Spleen (tissue), 11 donors: ENCODE measurements around the gene CFAP57. TPM values are rescaled to one million over a fixed set of nuclear protein-coding genes. Genes with fewer than 3 reads are reported as not detected.
A peak's percentile ranks its signal among the peaks of the same experiment; 100 is the strongest.

ENCODE experiments used
- DNase-seq: peaks from one replicate; pipeline ENCODE4 v3.0.0-alpha.2; 2020
- H3K27ac ChIP-seq, 8 donors: fragments of 200-600 bp; sonication (generic) in 7 of 8; 1 replicate in 4 of 8; 2 replicates in 4 of 8; pipeline versions ENCODE4 v1.5.0 to v1.8.0; 2016 to 2021; ENCODE audit warnings: inconsistent platforms in 4 of 8, mild to moderate bottlenecking in 4 of 8, moderate library complexity in 1 of 8
- H3K27me3 ChIP-seq, 7 donors: fragments of 200-600 bp; sonication (generic) in 6 of 7; replicated peaks in 1 of 7; 1 replicate in 4 of 7; 2 replicates in 3 of 7; pipeline versions ENCODE4 v1.5.0 to v1.8.0; 2016 to 2021; ENCODE audit warnings: inconsistent platforms in 3 of 7, mild to moderate bottlenecking in 1 of 7
- H3K36me3 ChIP-seq, 6 donors: fragments of 200-600 bp; sonication (generic) in 5 of 6; 1 replicate in 4 of 6; 2 replicates in 2 of 6; pipeline versions ENCODE4 v1.5.0 to v1.8.0; 2016 to 2021; ENCODE audit warnings: inconsistent platforms in 2 of 6
- H3K4me1 ChIP-seq, 6 donors: fragments of 200-600 bp; sonication (generic) in 5 of 6; 1 replicate in 3 of 6; 2 replicates in 3 of 6; pipeline versions ENCODE4 v1.5.0 to v1.8.0; 2016 to 2021; ENCODE audit warnings: inconsistent platforms in 3 of 6
- H3K4me3 ChIP-seq, 8 donors: fragments of 200-600 bp; sonication (generic) in 7 of 8; 1 replicate in 4 of 8; 2 replicates in 4 of 8; pipeline versions ENCODE4 v1.5.0 to v1.8.0; 2016 to 2021; ENCODE audit warnings: inconsistent platforms in 4 of 8, mild to moderate bottlenecking in 4 of 8, moderate library complexity in 2 of 8
- H3K9me3 ChIP-seq, 8 donors: fragments of 200-600 bp; sonication (generic) in 7 of 8; 1 replicate in 4 of 8; 2 replicates in 4 of 8; pipeline versions ENCODE4 v1.5.0 to v1.8.0; 2016 to 2021; ENCODE audit warnings: inconsistent platforms in 4 of 8
- POLR2A ChIP-seq, 3 donors: fragments of 450-650 bp; IDR thresholded peaks; one replicate each; pipeline ENCODE4 v1.5.1; 2017; ENCODE audit warnings: antibody characterized with exemption in 3 of 3, mild to moderate bottlenecking in 1 of 3
- POLR2AphosphoS5 ChIP-seq, 3 donors: sonication (generic); formaldehyde crosslinking; IDR thresholded peaks; one replicate each; pipeline ENCODE4 v1.5.1; 2017; ENCODE audit warnings: antibody characterized with exemption in 3 of 3
- WGBS, 5 donors: extraction: QIAGEN DNeasy Blood & Tissue Kit in 3 of 5; methylation state at CpG; one replicate each; pipeline versions ENCODE4 v1.1.5 to v1.1.7; 2013 to 2018; 5-methylcytosine and 5-hydroxymethylcytosine counted together
- intact Hi-C: fragments of 100-400 bp; cut with DNase I; formaldehyde crosslinking; loops from one replicate; pipeline ENCODE4 v1.15.0; 2023; ENCODE audit warnings: low total_unique reads
- polyA plus RNA-seq, 3 donors: library from polyadenylated mRNA; stranded (reverse); fragments of 200-250 nt; gene quantifications; one replicate each; pipeline ENCODE4 v1.2.1, GENCODE V29; 2013
- total RNA-seq, 7 donors: library from RNA; depleted of rRNA in 3 of 7; stranded (reverse); fragments of >200 nt in 3 of 7; fragmentation: NEBNext Ultra II Directional in 4 of 7; extraction: Animal tissue kit (Norgen Biotek cat#: 25700) in 4 of 7; gene quantifications; one replicate each; pipeline versions ENCODE4 v1.1.0 to v1.2.1, GENCODE V29; 2016 to 2021
- TF ChIP-seq, protein P1 (sequence below), 11 experiments: fragments of 200-600 bp in 7 of 11; fragments of 450-650 bp in 4 of 11; sonication (generic) in 4 of 11; IDR thresholded peaks in 8 of 11; conservative IDR thresholded peaks in 3 of 11; 1 replicate in 7 of 11; 2 replicates in 4 of 11; pipeline versions ENCODE4 v1.4.0 to v1.8.0; 2016 to 2021; ENCODE audit warnings: antibody characterized with exemption in 11 of 11, inconsistent platforms in 4 of 11, mild to moderate bottlenecking in 1 of 11
- donor health status: healthy with polysubstance abuse.
- donor health status: DM: no; HTN: no; CAD: no; lungs with moderate emphysema.
- donor health status: DM: no; HTN: no; CAD: no.
- donor health status: Bipolar disorder and iron deficiency.
- donor health status: healthy.
- donor health status: DM: no; HTN: no; CAD: no.
- donor health status: DM: yes; HTN: yes; CAD: no.

Gene CFAP57
- total and polyA plus RNA-seq, 10 donors, result 0.03 to 0.07 (median 0.05) TPM; not detected in 7

DNA sequence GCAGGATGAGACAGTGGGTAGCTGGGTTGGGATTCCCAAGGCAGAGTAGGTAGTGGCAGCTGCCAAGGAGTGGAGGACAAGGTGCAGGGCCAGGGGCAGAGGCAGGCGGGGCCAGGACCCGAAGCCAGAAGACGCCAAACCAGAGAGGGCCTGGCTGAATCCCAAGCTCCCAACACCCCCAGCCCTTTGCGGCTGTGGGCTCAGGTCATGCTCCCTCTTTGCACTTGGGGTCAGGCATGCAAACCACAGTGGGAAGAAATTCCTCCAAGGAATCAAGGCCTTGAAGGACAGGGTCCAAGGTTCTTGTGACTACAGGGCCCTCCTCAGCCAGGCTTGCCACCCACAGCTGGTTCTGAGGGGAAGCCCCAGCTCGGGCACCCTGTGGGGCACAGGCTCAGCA is 107.0 kb downstream of the CFAP57 start:
- DNase-seq, result peak; percentile 56
- peaks cover 3 to 10% (median 6%) of the 10 kb centered on the region in 6 donors for H3K4me1 ChIP-seq
- no peaks in the 10 kb centered on the region for H3K27me3 ChIP-seq
- WGBS, 5 donors, result 73 to 90% (median 88%) methylated on average over 4 to 5 of the region's 5 CpGs
- no peak overlapping the region for H3K27ac ChIP-seq
- no peaks in the 10 kb centered on the region for H3K36me3 ChIP-seq
- no peak for TF ChIP-seq POLR2A (IDR thresholded peaks at IDR 0.05)
- TF ChIP-seq POLR2AphosphoS5 (IDR thresholded peaks at IDR 0.05), result no peak
- TF ChIP-seq, protein P1, sequence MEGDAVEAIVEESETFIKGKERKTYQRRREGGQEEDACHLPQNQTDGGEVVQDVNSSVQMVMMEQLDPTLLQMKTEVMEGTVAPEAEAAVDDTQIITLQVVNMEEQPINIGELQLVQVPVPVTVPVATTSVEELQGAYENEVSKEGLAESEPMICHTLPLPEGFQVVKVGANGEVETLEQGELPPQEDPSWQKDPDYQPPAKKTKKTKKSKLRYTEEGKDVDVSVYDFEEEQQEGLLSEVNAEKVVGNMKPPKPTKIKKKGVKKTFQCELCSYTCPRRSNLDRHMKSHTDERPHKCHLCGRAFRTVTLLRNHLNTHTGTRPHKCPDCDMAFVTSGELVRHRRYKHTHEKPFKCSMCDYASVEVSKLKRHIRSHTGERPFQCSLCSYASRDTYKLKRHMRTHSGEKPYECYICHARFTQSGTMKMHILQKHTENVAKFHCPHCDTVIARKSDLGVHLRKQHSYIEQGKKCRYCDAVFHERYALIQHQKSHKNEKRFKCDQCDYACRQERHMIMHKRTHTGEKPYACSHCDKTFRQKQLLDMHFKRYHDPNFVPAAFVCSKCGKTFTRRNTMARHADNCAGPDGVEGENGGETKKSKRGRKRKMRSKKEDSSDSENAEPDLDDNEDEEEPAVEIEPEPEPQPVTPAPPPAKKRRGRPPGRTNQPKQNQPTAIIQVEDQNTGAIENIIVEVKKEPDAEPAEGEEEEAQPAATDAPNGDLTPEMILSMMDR (IDR thresholded peaks at IDR 0.05 in 8 of 11, conservative IDR thresholded peaks at IDR 0.05 in 3 of 11), result no peak
- no peaks in the 10 kb centered on the region for H3K9me3 ChIP-seq
- H3K4me3 ChIP-seq, result no peak overlapping the region
- intact Hi-C loops, result no loop called here

DNA sequence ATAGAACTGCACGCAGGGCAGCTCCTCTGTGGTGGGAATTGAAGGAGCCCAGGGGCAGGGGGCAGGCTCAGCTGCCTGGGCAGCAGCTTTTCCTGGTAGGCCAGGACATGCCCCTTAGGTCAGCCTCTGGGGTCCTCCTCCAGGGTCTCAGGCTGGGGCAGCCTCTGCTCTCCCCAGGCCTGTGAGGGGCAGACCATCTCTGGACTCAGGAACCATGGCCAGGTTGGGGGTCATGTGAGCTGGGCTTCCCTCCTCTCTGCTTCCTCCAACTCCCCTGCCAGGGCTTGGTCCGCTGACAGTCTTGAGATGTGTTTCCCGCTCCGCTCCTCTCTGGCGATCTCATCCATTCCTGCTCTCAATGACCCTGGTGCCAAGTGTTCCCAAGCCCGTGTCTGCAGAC is 107.5 kb downstream of the CFAP57 start:
- Histone ChIP-seq H3K27me3 (no peaks in the 10 kb centered on the region), H3K27ac (peak overlapping the region in 1 of 8 donors; percentile 31), H3K36me3 (no peaks in the 10 kb centered on the region), H3K9me3 (no peaks in the 10 kb centered on the region), H3K4me1 (peaks cover 0 to 5% (median 1%) of the 10 kb centered on the region in 6 donors), H3K4me3 (no peak overlapping the region)
- 90 to 96% (median 92%) methylated on average over 5 to 6 of the region's 6 CpGs for WGBS, 5 donors
- intact Hi-C loops, result no loop called here
- peak; percentile 54 for DNase-seq
- no peak for TF ChIP-seq POLR2A (IDR thresholded peaks at IDR 0.05)
- TF ChIP-seq, protein P1 (IDR thresholded peaks at IDR 0.05 in 8 of 11, conservative IDR thresholded peaks at IDR 0.05 in 3 of 11), result no peak
- no peak for TF ChIP-seq POLR2AphosphoS5 (IDR thresholded peaks at IDR 0.05)

DNA sequence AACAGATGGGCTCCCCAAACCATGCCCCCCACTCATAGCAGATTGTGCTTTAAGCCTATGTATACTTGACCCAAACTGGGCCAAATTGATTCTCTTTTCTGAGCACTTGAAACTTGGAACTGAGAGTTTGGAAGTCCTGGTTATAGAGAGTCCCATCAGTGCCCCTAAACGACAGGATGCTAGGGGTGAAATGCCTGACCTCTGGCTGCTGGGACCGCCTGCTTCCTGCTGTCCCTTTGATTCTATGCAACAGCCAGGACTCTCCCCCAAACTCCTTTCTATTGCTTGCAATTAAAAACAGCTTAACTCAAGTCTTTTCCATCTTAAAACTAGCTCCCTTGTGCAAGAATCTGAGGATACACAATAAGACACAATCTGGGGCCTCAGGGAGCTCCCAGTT is 108.6 kb downstream of the CFAP57 start:
- Histone ChIP-seq H3K27me3 (no peaks in the 10 kb centered on the region), H3K4me1 (peaks cover 0 to 4% (median 0%) of the 10 kb centered on the region in 6 donors), H3K36me3 (no peaks in the 10 kb centered on the region), H3K9me3 (no peaks in the 10 kb centered on the region), H3K4me3 (no peak overlapping the region), H3K27ac (peak overlapping the region in 4 of 8 donors; percentile 20 to 31 (median 26))
- WGBS, 5 donors, result 48 to 68% (median 60%) methylated on average over 2 of the region's 2 CpGs
- TF ChIP-seq, protein P1 (IDR thresholded peaks at IDR 0.05 in 8 of 11, conservative IDR thresholded peaks at IDR 0.05 in 3 of 11), result no peak
- no peak for TF ChIP-seq POLR2AphosphoS5 (IDR thresholded peaks at IDR 0.05)
- no peak for TF ChIP-seq POLR2A (IDR thresholded peaks at IDR 0.05)
- intact Hi-C loops, result no loop called here
- DNase-seq, result peak; percentile 33

DNA sequence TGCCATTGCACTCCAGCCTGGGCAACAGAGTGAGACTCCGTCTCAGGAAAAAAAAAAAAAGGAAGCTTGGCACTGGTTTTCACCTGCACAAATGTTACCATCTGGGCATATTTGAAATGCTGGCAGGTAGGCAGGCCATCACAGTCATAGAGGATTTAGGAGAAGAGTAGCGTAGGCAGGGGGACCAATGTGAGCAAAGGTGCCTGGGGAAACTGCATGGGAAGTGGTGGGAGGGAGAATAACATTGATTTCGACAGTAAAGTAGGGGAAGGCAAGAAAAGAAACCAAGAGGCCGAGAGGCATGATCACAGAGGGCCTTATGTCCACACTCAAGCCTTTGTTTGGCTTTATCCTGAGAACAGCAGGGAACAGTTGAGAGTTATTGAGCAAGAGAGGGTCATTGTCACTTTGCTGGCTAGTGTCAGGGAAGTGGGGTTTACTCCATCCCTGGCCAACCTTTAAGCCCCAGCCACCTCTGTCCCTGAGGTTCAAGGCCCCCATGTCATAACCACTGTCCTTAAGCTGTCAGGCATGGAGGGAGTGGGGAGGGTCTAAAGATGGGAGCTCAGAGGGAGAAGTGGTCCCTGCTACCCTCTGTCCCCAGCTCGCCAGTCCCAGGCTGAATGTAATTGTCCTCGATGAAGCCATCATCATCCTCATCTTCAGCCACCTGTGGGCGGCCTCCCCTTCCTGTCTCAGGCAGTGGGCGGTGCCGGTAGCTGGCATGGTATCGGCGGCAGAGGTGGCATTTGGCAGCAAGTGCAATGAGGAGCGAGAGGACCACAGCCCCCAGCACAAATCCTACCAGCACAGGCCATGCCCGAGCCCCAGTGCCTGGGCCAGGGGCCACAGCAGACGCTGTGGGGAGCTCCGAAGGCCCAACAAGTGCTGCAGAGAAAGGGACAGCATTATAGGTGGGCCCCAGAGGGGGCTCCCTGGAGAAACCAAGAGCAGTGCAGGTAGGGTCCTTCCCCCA is 110.4 kb downstream of the CFAP57 start:
- no peak for TF ChIP-seq POLR2A (IDR thresholded peaks at IDR 0.05)
- TF ChIP-seq POLR2AphosphoS5 (IDR thresholded peaks at IDR 0.05), result no peak
- TF ChIP-seq, protein P1 (IDR thresholded peaks at IDR 0.05 in 8 of 11, conservative IDR thresholded peaks at IDR 0.05 in 3 of 11), result no peak
- WGBS, 5 donors, result 75 to 91% (median 84%) methylated on average over 10 to 15 of the region's 15 CpGs
- Histone ChIP-seq H3K27ac (no peak overlapping the region), H3K36me3 (no peaks in the 10 kb centered on the region), H3K4me1 (peaks cover 0 to 4% (median 0%) of the 10 kb centered on the region in 6 donors), H3K9me3 (no peaks in the 10 kb centered on the region), H3K27me3 (no peaks in the 10 kb centered on the region), H3K4me3 (no peak overlapping the region)
- DNase-seq, result peak; percentile 51
- intact Hi-C loops, result no loop called here
